GM23248 (cell line): ENCODE measurements around the gene TPTE2. TPM values are rescaled to one million over a fixed set of nuclear protein-coding genes. Genes with fewer than 3 reads are reported as not detected.

Source experiments
- DNase-seq: peaks from one replicate; pipeline ENCODE4 v3.0.0-alpha.2; 2015
- H2AFZ ChIP-seq: fragments of 200-600 bp; sonication (generic); 2 replicates; pipeline ENCODE4 v1.6.1; 2016; ENCODE audit warnings: antibody characterized with exemption
- H3F3A ChIP-seq: fragments of 200-600 bp; sonication (generic); 2 replicates; pipeline ENCODE4 v1.6.1; 2016; ENCODE audit warnings: mild to moderate bottlenecking, antibody characterized with exemption, mixed run types; ENCODE audit not compliant: insufficient read depth
- H3K27ac ChIP-seq: fragments of 200-600 bp; sonication (generic); 2 replicates; pipeline ENCODE4 v1.5.1; 2016; ENCODE audit warnings: mild to moderate bottlenecking
- H3K27me3 ChIP-seq: fragments of 200-600 bp; sonication (generic); replicated peaks from 2 replicates; pipeline ENCODE4 v1.6.1; 2016; ENCODE audit warnings: mild to moderate bottlenecking; ENCODE audit not compliant: insufficient read depth
- H3K36me3 ChIP-seq: fragments of 200-600 bp; sonication (generic); 2 replicates; pipeline ENCODE4 v1.6.1; 2016; ENCODE audit warnings: low read depth, mild to moderate bottlenecking
- H3K4me1 ChIP-seq: fragments of 200-600 bp; sonication (generic); 2 replicates; pipeline ENCODE4 v1.6.1; 2016; ENCODE audit warnings: mild to moderate bottlenecking; ENCODE audit not compliant: insufficient read depth
- H3K4me2 ChIP-seq: fragments of 200-600 bp; sonication (generic); one replicate; pipeline ENCODE4 v1.6.1; 2016; ENCODE audit warnings: mild to moderate bottlenecking; ENCODE audit not compliant: unreplicated experiment
- H3K4me3 ChIP-seq: fragments of 200-600 bp; sonication (generic); 2 replicates; pipeline ENCODE4 v1.5.1; 2016; ENCODE audit warnings: mild to moderate bottlenecking
- H3K79me2 ChIP-seq: fragments of 200-600 bp; sonication (generic); 2 replicates; pipeline ENCODE4 v1.6.1; 2016; ENCODE audit warnings: mild to moderate bottlenecking; ENCODE audit not compliant: insufficient read depth
- H3K9ac ChIP-seq: fragments of 200-600 bp; sonication (generic); 2 replicates; pipeline ENCODE4 v1.6.1; 2016; ENCODE audit warnings: mild to moderate bottlenecking
- H3K9me2 ChIP-seq: fragments of 200-600 bp; sonication (generic); 2 replicates; pipeline ENCODE4 v1.6.1; 2016; ENCODE audit warnings: mixed run types, mild to moderate bottlenecking, moderate library complexity; ENCODE audit not compliant: insufficient read depth
- H3K9me3 ChIP-seq: fragments of 200-600 bp; sonication (generic); one replicate; pipeline ENCODE4 v1.6.1; 2017; ENCODE audit warnings: low read depth
- H4K20me1 ChIP-seq: fragments of 200-600 bp; sonication (generic); 2 replicates; pipeline ENCODE4 v1.6.0; 2016; ENCODE audit not compliant: insufficient read depth
- EZH2 ChIP-seq: fragments of 200-600 bp; sonication (generic); IDR thresholded peaks from 2 replicates; pipeline ENCODE4 v1.6.1; 2018; ENCODE audit warnings: antibody characterized with exemption, mild to moderate bottlenecking; ENCODE audit not compliant: insufficient read depth, poor library complexity, severe bottlenecking
- EZH2phosphoT487 ChIP-seq: fragments of 200-600 bp; sonication (generic); IDR thresholded peaks from 2 replicates; pipeline ENCODE4 v1.6.1; 2018; ENCODE audit warnings: antibody characterized with exemption, moderate library complexity, mild to moderate bottlenecking, low read depth; ENCODE audit not compliant: insufficient read depth
- WGBS, 2 experiments: methylation state at CpG; one replicate each; pipeline ENCODE4 v1.1.6; 2015 to 2017; ENCODE audit warnings: low lambda C conversion rate in 2 of 2, low coverage in 1 of 2; ENCODE audit errors: missing lambda C conversion rate in 2 of 2; 5-methylcytosine and 5-hydroxymethylcytosine counted together
- in situ Hi-C: fragments of 300-500 bp; cut with MboI; formaldehyde crosslinking; loops from 2 replicates; pipeline ENCODE4 v1.15.0; 2020
- polyA plus RNA-seq: library from polyadenylated mRNA; unstranded; fragments of >200 nt; fragmentation: Nextera tagmentation; extraction: Ambion mirVana; gene quantifications from 2 replicates; pipeline ENCODE4 v1.2.1, GENCODE V29; 2016
- total RNA-seq: library from RNA; depleted of rRNA; stranded (reverse); fragments of >200 nt; shearing (Covaris generic); gene quantifications from 2 replicates; pipeline ENCODE4 v1.2.3, GENCODE V29; 2014

Gene TPTE2
- total and polyA plus RNA-seq, 2 experiments from 2014 or later: not detected

- H3F3A ChIP-seq: no peaks in the 10 kb centered on the region
- in situ Hi-C loops: no loop called here
- TF ChIP-seq EZH2phosphoT487: no peak
- no peak for TF ChIP-seq EZH2
Observed at GRCh38 chr13:19581675-19582074, 20.3 kb upstream of the TPTE2 start.

GRCh38 chr13:19575230-19575629 lies 13.9 kb upstream of the TPTE2 start:
- H4K20me1 ChIP-seq: no peaks in the 10 kb centered on the region
- H2AFZ ChIP-seq: no peak overlapping the region
- TF ChIP-seq EZH2phosphoT487: no peak
- TF ChIP-seq EZH2: no peak
- H3K9me3 ChIP-seq: no peaks in the 10 kb centered on the region
- H3K4me1 ChIP-seq: no peaks in the 10 kb centered on the region
- no peaks in the 10 kb centered on the region for H3K79me2 ChIP-seq
- H3F3A ChIP-seq: no peaks in the 10 kb centered on the region
- no peaks in the 10 kb centered on the region for H3K9me2 ChIP-seq
- DNase-seq: no peak
- in situ Hi-C loops: no loop called here
- no peak overlapping the region for H3K9ac ChIP-seq
- no peaks in the 10 kb centered on the region for H3K36me3 ChIP-seq
- no peak overlapping the region for H3K4me2 ChIP-seq
- H3K27ac ChIP-seq: no peak overlapping the region
- 0 out of 2 replicates have a peak, but pooled peaks cover 8% of the 10 kb centered on the region for H3K27me3 ChIP-seq
- 6 to 16% methylated on average over 2 of the region's 2 CpGs for WGBS, 2 experiments
- no peak overlapping the region for H3K4me3 ChIP-seq

More at GRCh38 chr13:19581675-19582074, 20.3 kb upstream of the TPTE2 start:
- H4K20me1 ChIP-seq: no peaks in the 10 kb centered on the region
- no peak overlapping the region for H3K4me3 ChIP-seq
- no peak overlapping the region for H2AFZ ChIP-seq
- no peak overlapping the region for H3K9ac ChIP-seq
- no peak overlapping the region for H3K27ac ChIP-seq
- no peak for DNase-seq
- H3K27me3 ChIP-seq: 0 out of 2 replicates have a peak, but pooled peaks cover 8% of the 10 kb centered on the region
- H3K79me2 ChIP-seq: no peaks in the 10 kb centered on the region
- no peaks in the 10 kb centered on the region for H3K36me3 ChIP-seq
- H3K9me2 ChIP-seq: no peaks in the 10 kb centered on the region
- H3K9me3 ChIP-seq: no peaks in the 10 kb centered on the region
- no peaks in the 10 kb centered on the region for H3K4me1 ChIP-seq
- no peak overlapping the region for H3K4me2 ChIP-seq

- Histone ChIP-seq H3K4me1 (no peaks in the 10 kb centered on the region), H3K9ac (no peak overlapping the region), H3K27me3 (no peaks in the 10 kb centered on the region), H3K9me3 (no peaks in the 10 kb centered on the region), H3K4me2 (no peak overlapping the region), H3K36me3 (no peaks in the 10 kb centered on the region), H4K20me1 (no peaks in the 10 kb centered on the region), H3K79me2 (no peaks in the 10 kb centered on the region), H3F3A (no peaks in the 10 kb centered on the region), H3K9me2 (no peaks in the 10 kb centered on the region), H3K27ac (no peak overlapping the region), H2AFZ (no peak overlapping the region), H3K4me3 (no peak overlapping the region)
- no peak for DNase-seq
- in situ Hi-C loops: no loop called here
- WGBS, 2 experiments: 37 to 41% methylated on average over 9 of the region's 9 CpGs
- no peak for TF ChIP-seq EZH2
Observed at GRCh38 chr13:19573120-19573716, 11.9 kb upstream of the TPTE2 start.

- Histone ChIP-seq H3K4me3 (no peak overlapping the region), H3K27me3 (no peaks in the 10 kb centered on the region), H3K27ac (no peak overlapping the region), H3K9me3 (no peaks in the 10 kb centered on the region), H3K36me3 (no peaks in the 10 kb centered on the region), H3K4me1 (no peaks in the 10 kb centered on the region), H3K4me2 (no peak overlapping the region), H3K79me2 (no peaks in the 10 kb centered on the region), H4K20me1 (no peaks in the 10 kb centered on the region), H3F3A (no peaks in the 10 kb centered on the region), H3K9me2 (no peaks in the 10 kb centered on the region), H3K9ac (no peak overlapping the region), H2AFZ (no peak overlapping the region)
- in situ Hi-C loops: no loop called here
- DNase-seq: no peak
- WGBS, 2 experiments: 31 to 37% methylated on average over 4 of the region's 4 CpGs
- TF ChIP-seq EZH2 (no peak), EZH2phosphoT487 (no peak)
Observed at GRCh38 chr13:19572280-19572679, 10.9 kb upstream of the TPTE2 start.

GRCh38 chr13:19567820-19568534 lies 6.6 kb upstream of the TPTE2 start:
- Histone ChIP-seq H3K36me3 (no peaks in the 10 kb centered on the region), H2AFZ (no peak overlapping the region), H3K4me2 (no peak overlapping the region), H3K9ac (no peak overlapping the region), H3K27ac (no peak overlapping the region), H3K79me2 (no peaks in the 10 kb centered on the region), H3K4me3 (no peak overlapping the region), H3F3A (no peaks in the 10 kb centered on the region), H3K4me1 (no peaks in the 10 kb centered on the region), H4K20me1 (no peaks in the 10 kb centered on the region), H3K27me3 (no peaks in the 10 kb centered on the region), H3K9me2 (no peaks in the 10 kb centered on the region), H3K9me3 (no peaks in the 10 kb centered on the region)
- WGBS, 2 experiments: 8 to 13% methylated on average over 1 of the region's 1 CpG
- TF ChIP-seq EZH2phosphoT487: no peak
- no peak for TF ChIP-seq EZH2
- in situ Hi-C loops: no loop called here
- DNase-seq: no peak
